WTC11 (cell line): Measurements from ENCODE around the gene GABBR2. TPM values are rescaled to one million over a fixed set of nuclear protein-coding genes. Genes with fewer than 3 reads are reported as not detected.

Source experiments
- ATAC-seq: fragments of 200-7000 bp; cut with Tn5 transposase; 2 replicates; pipeline ENCODE4 v1.10.0; 2021; ENCODE audit warnings: mild to moderate bottlenecking, moderate library complexity
- CTCF ChIA-PET: fragments of 300-600 bp; sonication (Branson Sonifier 250); formaldehyde crosslinking; loops from one replicate; lab custom pipeline; 2021; ENCODE audit warnings: antibody characterized with exemption; lab: Charles Lee
- POLR2A ChIA-PET: fragments of 350-600 bp; sonication (Branson Sonifier 250); formaldehyde crosslinking; loops from one replicate; lab custom pipeline; 2021; ENCODE audit warnings: antibody characterized with exemption; lab: Charles Lee
- DNase-seq: peaks from one replicate; pipeline ENCODE4 v3.0.0; 2021; ENCODE audit warnings: low spot score
- H3K27ac Mint-ChIP-seq: 2 replicates; pipeline ENCODE4 v1.8.0; 2021; ENCODE audit warnings: mixed read lengths
- H3K27me3 Mint-ChIP-seq: 2 replicates; pipeline ENCODE4 v1.8.0; 2021; ENCODE audit warnings: low read depth, mild to moderate bottlenecking, moderate library complexity, mixed read lengths
- H3K36me3 Mint-ChIP-seq: 2 replicates; pipeline ENCODE4 v1.8.0; 2021; ENCODE audit warnings: mixed read lengths
- H3K4me1 Mint-ChIP-seq: 2 replicates; pipeline ENCODE4 v1.8.0; 2022; ENCODE audit warnings: mixed read lengths
- H3K4me3 Mint-ChIP-seq: 2 replicates; pipeline ENCODE4 v1.8.0; 2021; ENCODE audit warnings: mild to moderate bottlenecking, moderate library complexity, mixed read lengths
- H3K9me3 Mint-ChIP-seq: 2 replicates; pipeline ENCODE4 v1.8.0; 2021; ENCODE audit warnings: mixed read lengths
- ARID4B ChIP-seq: sonication (generic); formaldehyde crosslinking; IDR thresholded peaks from 2 replicates; pipeline ENCODE4 v1.8.0; 2023; ENCODE audit warnings: missing genetic modification reagents, mild to moderate bottlenecking, borderline replicate concordance
- ATF3 ChIP-seq: sonication (generic); formaldehyde crosslinking; conservative IDR thresholded peaks from 2 replicates; pipeline ENCODE4 v1.8.1; 2022; ENCODE audit warnings: mild to moderate bottlenecking, missing genetic modification reagents
- CREB1 ChIP-seq: sonication (generic); formaldehyde crosslinking; IDR thresholded peaks from 2 replicates; pipeline ENCODE4 v1.8.0; 2023; ENCODE audit warnings: mild to moderate bottlenecking, missing genetic modification reagents
- E2F1 ChIP-seq: sonication (generic); formaldehyde crosslinking; IDR thresholded peaks from 2 replicates; pipeline ENCODE4 v1.8.0; 2022; ENCODE audit warnings: mild to moderate bottlenecking, missing genetic modification reagents
- E2F4 ChIP-seq: sonication (generic); formaldehyde crosslinking; IDR thresholded peaks from 2 replicates; pipeline ENCODE4 v1.8.1; 2022; ENCODE audit warnings: low read depth, mild to moderate bottlenecking, moderate library complexity, missing genetic modification reagents, borderline replicate concordance
- EMX1 ChIP-seq: fragments of 250-450 bp; sonication (Bioruptor Pico); IDR thresholded peaks from 2 replicates; pipeline ENCODE4 v1.8.0; 2021; ENCODE audit warnings: mild to moderate bottlenecking
- ETV6 ChIP-seq: sonication (generic); formaldehyde crosslinking; IDR thresholded peaks from 2 replicates; pipeline ENCODE4 v1.8.1; 2022; ENCODE audit warnings: mild to moderate bottlenecking, missing genetic modification reagents
- FOXJ3 ChIP-seq: sonication (generic); formaldehyde crosslinking; IDR thresholded peaks from 2 replicates; pipeline ENCODE4 v1.9.0; 2021; ENCODE audit warnings: missing genetic modification reagents, mild to moderate bottlenecking, borderline replicate concordance
- GTF2I ChIP-seq: fragments of 250-450 bp; sonication (Bioruptor Pico); conservative IDR thresholded peaks from 2 replicates; pipeline ENCODE4 v1.4.0; 2021; ENCODE audit warnings: mild to moderate bottlenecking
- IRF1 ChIP-seq: sonication (generic); formaldehyde crosslinking; IDR thresholded peaks from 2 replicates; pipeline ENCODE4 v1.8.0; 2023; ENCODE audit warnings: missing genetic modification reagents
- JUN ChIP-seq: sonication (generic); formaldehyde crosslinking; IDR thresholded peaks from 2 replicates; pipeline ENCODE4 v1.8.0; 2023; ENCODE audit warnings: mild to moderate bottlenecking, missing genetic modification reagents
- PREB ChIP-seq: sonication (generic); formaldehyde crosslinking; IDR thresholded peaks from 2 replicates; pipeline ENCODE4 v1.8.1; 2022; ENCODE audit warnings: mild to moderate bottlenecking, missing genetic modification reagents, moderate library complexity, borderline replicate concordance
- TEAD4 ChIP-seq: sonication (generic); formaldehyde crosslinking; IDR thresholded peaks from 2 replicates; pipeline ENCODE4 v1.8.0; 2022; ENCODE audit warnings: mild to moderate bottlenecking, missing genetic modification reagents
- ZBTB43 ChIP-seq: sonication (generic); formaldehyde crosslinking; IDR thresholded peaks from 2 replicates; pipeline ENCODE4 v1.8.1; 2023; ENCODE audit warnings: mild to moderate bottlenecking, missing genetic modification reagents
- ZNF423 ChIP-seq: fragments of 250-450 bp; sonication (Bioruptor Pico); IDR thresholded peaks from 2 replicates; pipeline ENCODE4 v2.1.2; 2022; ENCODE audit warnings: mild to moderate bottlenecking, moderate library complexity
- ZNF425 ChIP-seq: fragments of 250-450 bp; sonication (Bioruptor Pico); conservative IDR thresholded peaks from 2 replicates; pipeline ENCODE4 v1.9.0; 2021; ENCODE audit warnings: mild to moderate bottlenecking
- total RNA-seq: library from RNA; stranded (reverse); gene quantifications from 3 replicates; pipeline ENCODE4 v1.2.3, GENCODE V29; 2021

Gene GABBR2
- total RNA-seq, 1 experiment from 2014 or later: 0.92 TPM

GRCh38 chr9:98312365-98312764 is 396.4 kb downstream of the GABBR2 start (continued):
- TF ChIP-seq ATF3 (CRISPR knock-in tag) (no peak), ZBTB43 (no peak)
- TF ChIP-seq, all 79 proteins: peak for 0

- H3K9me3 Mint-ChIP-seq: peaks cover 5% of the 10 kb centered on the region
- TF ChIP-seq ETV6 (CRISPR knock-in tag): no peak
- no peak for TF ChIP-seq FOXJ3 (CRISPR knock-in tag)
- TF ChIP-seq IRF1 (CRISPR knock-in tag): no peak
- no peak for TF ChIP-seq GTF2I (CRISPR knock-in tag)
- TF ChIP-seq ZNF423 (CRISPR knock-in tag): no peak
- TF ChIP-seq ZNF425: no peak
- no peak for TF ChIP-seq TEAD4
- no peak for TF ChIP-seq PREB (CRISPR knock-in tag)
- TF ChIP-seq E2F1 (CRISPR knock-in tag): no peak
- TF ChIP-seq CREB1 (CRISPR knock-in tag): no peak
- TF ChIP-seq E2F4: no peak
- TF ChIP-seq, all 79 proteins: peak for 0
- peaks cover 4% of the 10 kb centered on the region; the same call in 1 of the 2 replicates for H3K27me3 Mint-ChIP-seq
- H3K4me3 Mint-ChIP-seq: no peak overlapping the region
- DNase-seq (no peak), ATAC-seq (no peak)
- ChIA-PET CTCF (no interaction called here), POLR2A (no interaction called here)
- H3K4me1 Mint-ChIP-seq: peaks cover 17% of the 10 kb centered on the region
- no peaks in the 10 kb centered on the region for H3K36me3 Mint-ChIP-seq
- no peak overlapping the region for H3K27ac Mint-ChIP-seq
Measured at GRCh38 chr9:98311541-98311940, 397.2 kb downstream of the GABBR2 start.

GRCh38 chr9:98310752-98311392 is 397.9 kb downstream of the GABBR2 start:
- peaks cover 15% of the 10 kb centered on the region for H3K4me1 Mint-ChIP-seq
- peaks cover 5% of the 10 kb centered on the region for H3K9me3 Mint-ChIP-seq
- DNase-seq: no peak
- no peaks in the 10 kb centered on the region for H3K36me3 Mint-ChIP-seq
- ChIA-PET CTCF (no interaction called here), POLR2A (no interaction called here)
- H3K27me3 Mint-ChIP-seq: peaks cover 4% of the 10 kb centered on the region; the same call in 1 of the 2 replicates
- ATAC-seq: no peak
- no peak overlapping the region for H3K4me3 Mint-ChIP-seq
- H3K27ac Mint-ChIP-seq: no peak overlapping the region
- no peak for TF ChIP-seq EMX1 (CRISPR knock-in tag)
- no peak for TF ChIP-seq ARID4B (CRISPR knock-in tag)
- no peak for TF ChIP-seq JUN
